Ishikawa (cell line): Measurements from ENCODE around the gene ICAM2.

ENCODE experiments used
- EGR1 ChIP-seq: IDR thresholded peaks from 2 replicates; pipeline ENCODE4 v1.6.1; 2012
- EP300 ChIP-seq: IDR thresholded peaks from 2 replicates; pipeline ENCODE4 v1.6.1; 2012; ENCODE audit warnings: borderline replicate concordance
- FOXM1 ChIP-seq: IDR thresholded peaks from 2 replicates; pipeline ENCODE4 v1.6.1; 2012; ENCODE audit warnings: low read depth, borderline replicate concordance
- NFIC ChIP-seq: IDR thresholded peaks from 2 replicates; pipeline ENCODE4 v1.6.1; 2012
- RAD21 ChIP-seq: IDR thresholded peaks from 2 replicates; pipeline ENCODE4 v1.6.1; 2012; ENCODE audit warnings: low read depth
- TAF1 ChIP-seq: IDR thresholded peaks from 2 replicates; pipeline ENCODE4 v1.6.1; 2012; ENCODE audit warnings: low read depth, mild to moderate bottlenecking
- TCF12 ChIP-seq: IDR thresholded peaks from 2 replicates; pipeline ENCODE4 v1.6.1; 2012; ENCODE audit warnings: low read depth
- YY1 ChIP-seq: IDR thresholded peaks from 2 replicates; pipeline ENCODE4 v1.6.1; 2012; ENCODE audit warnings: low read depth
- ZBTB7A ChIP-seq: IDR thresholded peaks from 2 replicates; pipeline ENCODE4 v1.6.1; 2012; ENCODE audit warnings: low read depth
- TF ChIP-seq, protein P1 (sequence below): IDR thresholded peaks from 2 replicates; pipeline ENCODE4 v1.6.1; 2012; ENCODE audit warnings: low read depth, mild to moderate bottlenecking
- TF ChIP-seq, protein P2 (sequence below): IDR thresholded peaks from 2 replicates; pipeline ENCODE4 v1.6.1; 2012
- TF ChIP-seq, protein P3 (sequence below): IDR thresholded peaks from 2 replicates; pipeline ENCODE4 v1.6.1; 2012

Gene ICAM2

DNA sequence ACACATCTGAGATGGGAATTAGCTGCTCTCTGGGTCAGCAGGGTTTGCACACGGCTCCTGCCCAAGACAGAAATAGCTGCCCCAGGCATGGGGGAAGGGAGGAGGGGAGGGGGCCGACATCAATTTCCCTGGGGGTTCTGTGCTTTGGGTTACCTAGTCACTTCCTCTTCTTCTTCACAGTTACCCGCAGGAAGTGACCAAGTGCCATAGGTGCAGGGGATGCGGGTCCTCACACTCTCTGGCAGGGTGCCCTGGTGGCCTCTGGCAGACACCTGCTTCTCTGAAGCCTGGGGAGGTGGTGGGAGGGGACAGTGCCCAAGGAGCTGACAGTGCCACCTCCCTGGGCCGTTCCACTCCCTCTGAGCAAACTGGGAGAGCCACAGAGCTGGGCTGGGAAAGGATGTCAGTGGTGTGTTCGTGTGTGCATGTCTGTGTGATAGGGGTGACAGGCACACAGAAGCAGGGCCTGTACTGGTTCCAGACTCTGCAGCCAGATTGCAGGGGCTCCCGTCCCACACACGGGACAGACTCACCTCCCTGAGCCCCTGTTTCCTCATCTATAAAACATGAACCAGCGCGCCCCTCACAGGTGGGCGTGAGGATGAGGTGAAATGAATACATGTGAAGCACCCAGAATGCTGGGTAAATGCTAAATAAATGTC lies 65.9 kb downstream of the ICAM2 start:
- no peak for TF ChIP-seq TAF1
- TF ChIP-seq EGR1, result no peak
- TF ChIP-seq EP300, result no peak
- no peak for TF ChIP-seq RAD21
- TF ChIP-seq FOXM1, result no peak
- TF ChIP-seq, protein P1, sequence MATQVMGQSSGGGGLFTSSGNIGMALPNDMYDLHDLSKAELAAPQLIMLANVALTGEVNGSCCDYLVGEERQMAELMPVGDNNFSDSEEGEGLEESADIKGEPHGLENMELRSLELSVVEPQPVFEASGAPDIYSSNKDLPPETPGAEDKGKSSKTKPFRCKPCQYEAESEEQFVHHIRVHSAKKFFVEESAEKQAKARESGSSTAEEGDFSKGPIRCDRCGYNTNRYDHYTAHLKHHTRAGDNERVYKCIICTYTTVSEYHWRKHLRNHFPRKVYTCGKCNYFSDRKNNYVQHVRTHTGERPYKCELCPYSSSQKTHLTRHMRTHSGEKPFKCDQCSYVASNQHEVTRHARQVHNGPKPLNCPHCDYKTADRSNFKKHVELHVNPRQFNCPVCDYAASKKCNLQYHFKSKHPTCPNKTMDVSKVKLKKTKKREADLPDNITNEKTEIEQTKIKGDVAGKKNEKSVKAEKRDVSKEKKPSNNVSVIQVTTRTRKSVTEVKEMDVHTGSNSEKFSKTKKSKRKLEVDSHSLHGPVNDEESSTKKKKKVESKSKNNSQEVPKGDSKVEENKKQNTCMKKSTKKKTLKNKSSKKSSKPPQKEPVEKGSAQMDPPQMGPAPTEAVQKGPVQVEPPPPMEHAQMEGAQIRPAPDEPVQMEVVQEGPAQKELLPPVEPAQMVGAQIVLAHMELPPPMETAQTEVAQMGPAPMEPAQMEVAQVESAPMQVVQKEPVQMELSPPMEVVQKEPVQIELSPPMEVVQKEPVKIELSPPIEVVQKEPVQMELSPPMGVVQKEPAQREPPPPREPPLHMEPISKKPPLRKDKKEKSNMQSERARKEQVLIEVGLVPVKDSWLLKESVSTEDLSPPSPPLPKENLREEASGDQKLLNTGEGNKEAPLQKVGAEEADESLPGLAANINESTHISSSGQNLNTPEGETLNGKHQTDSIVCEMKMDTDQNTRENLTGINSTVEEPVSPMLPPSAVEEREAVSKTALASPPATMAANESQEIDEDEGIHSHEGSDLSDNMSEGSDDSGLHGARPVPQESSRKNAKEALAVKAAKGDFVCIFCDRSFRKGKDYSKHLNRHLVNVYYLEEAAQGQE, result no peak
- TF ChIP-seq, protein P2, sequence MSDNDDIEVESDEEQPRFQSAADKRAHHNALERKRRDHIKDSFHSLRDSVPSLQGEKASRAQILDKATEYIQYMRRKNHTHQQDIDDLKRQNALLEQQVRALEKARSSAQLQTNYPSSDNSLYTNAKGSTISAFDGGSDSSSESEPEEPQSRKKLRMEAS, result no peak
- TF ChIP-seq ZBTB7A, result no peak
- TF ChIP-seq YY1, result no peak
- TF ChIP-seq NFIC, result no peak
- TF ChIP-seq, protein P3, sequence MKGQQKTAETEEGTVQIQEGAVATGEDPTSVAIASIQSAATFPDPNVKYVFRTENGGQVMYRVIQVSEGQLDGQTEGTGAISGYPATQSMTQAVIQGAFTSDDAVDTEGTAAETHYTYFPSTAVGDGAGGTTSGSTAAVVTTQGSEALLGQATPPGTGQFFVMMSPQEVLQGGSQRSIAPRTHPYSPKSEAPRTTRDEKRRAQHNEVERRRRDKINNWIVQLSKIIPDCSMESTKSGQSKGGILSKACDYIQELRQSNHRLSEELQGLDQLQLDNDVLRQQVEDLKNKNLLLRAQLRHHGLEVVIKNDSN, result no peak
- no peak for TF ChIP-seq TCF12
